Measurements from ENCODE around the gene FBLN7.

Gene FBLN7

GRCh38 chr2:112185131-112185530 is 46.9 kb downstream of the FBLN7 start:
- Histone ChIP-seq H3K79me2 (ENCODE audit: control insufficient read depth, insufficient read depth, low read length, unreplicated experiment) (no peaks in the 10 kb centered on the region), H3K27ac (ENCODE audit: low read depth, low read length) (no peak overlapping the region), H3K27me3 (ENCODE audit: insufficient read depth, low read length) (no peaks in the 10 kb centered on the region), H3K36me3 (ENCODE audit: insufficient read depth, low read length) (no peaks in the 10 kb centered on the region), H2AFZ (ENCODE audit: low read length, unreplicated experiment) (no peak overlapping the region), H3K4me3 (ENCODE audit: low read depth, low read length) (no peak overlapping the region), H3K4me1 (ENCODE audit: control insufficient read depth, insufficient read depth, low read length, unreplicated experiment) (no peaks in the 10 kb centered on the region)

GRCh38 chr2:112187046-112187715 is 49.0 kb downstream of the FBLN7 start:
- Histone ChIP-seq H2AFZ (ENCODE audit: low read length, unreplicated experiment) (no peak overlapping the region), H3K27me3 (ENCODE audit: insufficient read depth, low read length) (no peaks in the 10 kb centered on the region), H3K79me2 (ENCODE audit: control insufficient read depth, insufficient read depth, low read length, unreplicated experiment) (no peaks in the 10 kb centered on the region), H3K36me3 (ENCODE audit: insufficient read depth, low read length) (no peaks in the 10 kb centered on the region), H3K4me3 (ENCODE audit: low read depth, low read length) (no peak overlapping the region), H3K27ac (ENCODE audit: low read depth, low read length) (no peak overlapping the region), H3K4me1 (ENCODE audit: control insufficient read depth, insufficient read depth, low read length, unreplicated experiment) (no peaks in the 10 kb centered on the region)

- no peaks in the 10 kb centered on the region for H3K36me3 ChIP-seq (ENCODE audit: insufficient read depth, low read length)
- H2AFZ ChIP-seq (ENCODE audit: low read length, unreplicated experiment) = no peak overlapping the region
- H3K4me1 ChIP-seq (ENCODE audit: control insufficient read depth, insufficient read depth, low read length, unreplicated experiment) = no peaks in the 10 kb centered on the region
- no peak overlapping the region for H3K27ac ChIP-seq (ENCODE audit: low read depth, low read length)
- H3K27me3 ChIP-seq (ENCODE audit: insufficient read depth, low read length) = no peaks in the 10 kb centered on the region
- no peak overlapping the region for H3K4me3 ChIP-seq (ENCODE audit: low read depth, low read length)
- H3K79me2 ChIP-seq (ENCODE audit: control insufficient read depth, insufficient read depth, low read length, unreplicated experiment) = no peaks in the 10 kb centered on the region
Measured at GRCh38 chr2:112187805-112188596, 49.8 kb downstream of the FBLN7 start.

- H3K27me3 ChIP-seq (ENCODE audit: insufficient read depth, low read length) = no peaks in the 10 kb centered on the region
- H3K4me1 ChIP-seq (ENCODE audit: control insufficient read depth, insufficient read depth, low read length, unreplicated experiment) = no peaks in the 10 kb centered on the region
- no peaks in the 10 kb centered on the region for H3K79me2 ChIP-seq (ENCODE audit: control insufficient read depth, insufficient read depth, low read length, unreplicated experiment)
- no peak overlapping the region for H2AFZ ChIP-seq (ENCODE audit: low read length, unreplicated experiment)
- H3K27ac ChIP-seq (ENCODE audit: low read depth, low read length) = no peak overlapping the region
- H3K36me3 ChIP-seq (ENCODE audit: insufficient read depth, low read length) = no peaks in the 10 kb centered on the region
- no peak overlapping the region for H3K4me3 ChIP-seq (ENCODE audit: low read depth, low read length)
Measured at GRCh38 chr2:112189001-112189556, 50.9 kb downstream of the FBLN7 start.

- Histone ChIP-seq H3K4me1 (ENCODE audit: control insufficient read depth, insufficient read depth, low read length, unreplicated experiment) (no peaks in the 10 kb centered on the region), H3K27ac (ENCODE audit: low read depth, low read length) (no peak overlapping the region), H2AFZ (ENCODE audit: low read length, unreplicated experiment) (no peak overlapping the region), H3K79me2 (ENCODE audit: control insufficient read depth, insufficient read depth, low read length, unreplicated experiment) (no peaks in the 10 kb centered on the region), H3K36me3 (ENCODE audit: insufficient read depth, low read length) (no peaks in the 10 kb centered on the region), H3K27me3 (ENCODE audit: insufficient read depth, low read length) (no peaks in the 10 kb centered on the region), H3K4me3 (ENCODE audit: low read depth, low read length) (no peak overlapping the region)
Measured at GRCh38 chr2:112194028-112194427, 55.8 kb downstream of the FBLN7 start.

GRCh38 chr2:112194482-112194881 is 56.3 kb downstream of the FBLN7 start:
- Histone ChIP-seq H3K4me3 (ENCODE audit: low read depth, low read length) (no peak overlapping the region), H2AFZ (ENCODE audit: low read length, unreplicated experiment) (no peak overlapping the region), H3K4me1 (ENCODE audit: control insufficient read depth, insufficient read depth, low read length, unreplicated experiment) (no peaks in the 10 kb centered on the region), H3K36me3 (ENCODE audit: insufficient read depth, low read length) (no peaks in the 10 kb centered on the region), H3K27ac (ENCODE audit: low read depth, low read length) (no peak overlapping the region), H3K27me3 (ENCODE audit: insufficient read depth, low read length) (no peaks in the 10 kb centered on the region), H3K79me2 (ENCODE audit: control insufficient read depth, insufficient read depth, low read length, unreplicated experiment) (no peaks in the 10 kb centered on the region)

- Histone ChIP-seq H3K79me2 (ENCODE audit: control insufficient read depth, insufficient read depth, low read length, unreplicated experiment) (no peaks in the 10 kb centered on the region), H3K36me3 (ENCODE audit: insufficient read depth, low read length) (no peaks in the 10 kb centered on the region), H2AFZ (ENCODE audit: low read length, unreplicated experiment) (no peak overlapping the region), H3K4me3 (ENCODE audit: low read depth, low read length) (no peak overlapping the region), H3K27ac (ENCODE audit: low read depth, low read length) (no peak overlapping the region), H3K4me1 (ENCODE audit: control insufficient read depth, insufficient read depth, low read length, unreplicated experiment) (no peaks in the 10 kb centered on the region), H3K27me3 (ENCODE audit: insufficient read depth, low read length) (no peaks in the 10 kb centered on the region)
Measured at GRCh38 chr2:112195167-112195766, 57.1 kb downstream of the FBLN7 start.

GRCh38 chr2:112195950-112196349 is 57.8 kb downstream of the FBLN7 start:
- Histone ChIP-seq H3K27ac (ENCODE audit: low read depth, low read length) (no peak overlapping the region), H3K27me3 (ENCODE audit: insufficient read depth, low read length) (no peaks in the 10 kb centered on the region), H3K4me3 (ENCODE audit: low read depth, low read length) (no peak overlapping the region), H2AFZ (ENCODE audit: low read length, unreplicated experiment) (no peak overlapping the region), H3K4me1 (ENCODE audit: control insufficient read depth, insufficient read depth, low read length, unreplicated experiment) (no peaks in the 10 kb centered on the region), H3K36me3 (ENCODE audit: insufficient read depth, low read length) (no peaks in the 10 kb centered on the region), H3K79me2 (ENCODE audit: control insufficient read depth, insufficient read depth, low read length, unreplicated experiment) (no peaks in the 10 kb centered on the region)

- Histone ChIP-seq H3K4me3 (ENCODE audit: low read depth, low read length) (no peak overlapping the region), H3K36me3 (ENCODE audit: insufficient read depth, low read length) (no peaks in the 10 kb centered on the region), H3K27ac (ENCODE audit: low read depth, low read length) (no peak overlapping the region), H2AFZ (ENCODE audit: low read length, unreplicated experiment) (no peak overlapping the region), H3K79me2 (ENCODE audit: control insufficient read depth, insufficient read depth, low read length, unreplicated experiment) (no peaks in the 10 kb centered on the region), H3K4me1 (ENCODE audit: control insufficient read depth, insufficient read depth, low read length, unreplicated experiment) (no peaks in the 10 kb centered on the region), H3K27me3 (ENCODE audit: insufficient read depth, low read length) (no peaks in the 10 kb centered on the region)
Measured at GRCh38 chr2:112197868-112198267, 59.7 kb downstream of the FBLN7 start.

- H3K36me3 ChIP-seq (ENCODE audit: insufficient read depth, low read length) = no peaks in the 10 kb centered on the region
- no peaks in the 10 kb centered on the region for H3K27me3 ChIP-seq (ENCODE audit: insufficient read depth, low read length)
- H3K4me1 ChIP-seq (ENCODE audit: control insufficient read depth, insufficient read depth, low read length, unreplicated experiment) = no peaks in the 10 kb centered on the region
- no peak overlapping the region for H3K27ac ChIP-seq (ENCODE audit: low read depth, low read length)
- H3K4me3 ChIP-seq (ENCODE audit: low read depth, low read length) = no peak overlapping the region
- no peaks in the 10 kb centered on the region for H3K79me2 ChIP-seq (ENCODE audit: control insufficient read depth, insufficient read depth, low read length, unreplicated experiment)
- H2AFZ ChIP-seq (ENCODE audit: low read length, unreplicated experiment) = no peak overlapping the region
Measured at GRCh38 chr2:112198780-112199179, 60.6 kb downstream of the FBLN7 start.

Measured in ACC112 (cell line).